ENCODE measurements around the gene CBLB. TPM values are rescaled to one million over a fixed set of nuclear protein-coding genes. Genes with fewer than 3 reads are reported as not detected.

CBLB gene
- polyA plus RNA-seq, 1 experiment, result 24.7 TPM

GRCh38 chr3:105850593-105850992, 18.2 kb downstream of the CBLB start:
- no peak overlapping the region for H3K27ac ChIP-seq (ENCODE audit: low read depth, low read length)
- no peaks in the 10 kb centered on the region for H3K27me3 ChIP-seq (ENCODE audit: control insufficient read depth, insufficient read depth, low read length)
- TF ChIP-seq CTCF (IDR thresholded peaks at IDR 0.05; ENCODE audit: low read depth, low read length), result no peak
- DNase-seq (ENCODE audit: low read depth, low spot score), result no peak
- H3K4me3 ChIP-seq (ENCODE audit: low read depth, low read length), result no peak overlapping the region
- CTCF ChIA-PET, result no interaction called here
- POLR2A ChIA-PET, result no interaction called here
- H3K9me3 ChIP-seq (ENCODE audit: control insufficient read depth, insufficient read depth, low read length), result no peaks in the 10 kb centered on the region

GRCh38 chr3:105848821-105849220, 20.0 kb downstream of the CBLB start:
- DNase-seq (ENCODE audit: low read depth, low spot score), result no peak
- no peaks in the 10 kb centered on the region for H3K27me3 ChIP-seq (ENCODE audit: control insufficient read depth, insufficient read depth, low read length)
- CTCF ChIA-PET, result no interaction called here
- POLR2A ChIA-PET, result no interaction called here
- TF ChIP-seq CTCF (IDR thresholded peaks at IDR 0.05; ENCODE audit: low read depth, low read length), result no peak
- no peaks in the 10 kb centered on the region for H3K9me3 ChIP-seq (ENCODE audit: control insufficient read depth, insufficient read depth, low read length)
- no peak overlapping the region for H3K27ac ChIP-seq (ENCODE audit: low read depth, low read length)
- H3K4me3 ChIP-seq (ENCODE audit: low read depth, low read length), result no peak overlapping the region

- no peak for DNase-seq (ENCODE audit: low read depth, low spot score)
- ChIA-PET CTCF (no interaction called here), POLR2A (no interaction called here)
- Histone ChIP-seq H3K27me3 (ENCODE audit: control insufficient read depth, insufficient read depth, low read length) (no peaks in the 10 kb centered on the region), H3K4me3 (ENCODE audit: low read depth, low read length) (no peak overlapping the region), H3K27ac (ENCODE audit: low read depth, low read length) (no peak overlapping the region), H3K9me3 (ENCODE audit: control insufficient read depth, insufficient read depth, low read length) (no peaks in the 10 kb centered on the region)
- TF ChIP-seq CTCF (IDR thresholded peaks at IDR 0.05; ENCODE audit: low read depth, low read length), result no peak
These were observed 20.9 kb downstream of the CBLB start for GRCh38 chr3:105847865-105848264.

- no peak for TF ChIP-seq CTCF (IDR thresholded peaks at IDR 0.05; ENCODE audit: low read depth, low read length)
- Histone ChIP-seq H3K27me3 (ENCODE audit: control insufficient read depth, insufficient read depth, low read length) (no peaks in the 10 kb centered on the region), H3K4me3 (ENCODE audit: low read depth, low read length) (no peak overlapping the region), H3K9me3 (ENCODE audit: control insufficient read depth, insufficient read depth, low read length) (no peaks in the 10 kb centered on the region), H3K27ac (ENCODE audit: low read depth, low read length) (no peak overlapping the region)
- CTCF ChIA-PET, result no interaction called here
- no peak for DNase-seq (ENCODE audit: low read depth, low spot score)
- POLR2A ChIA-PET, result no interaction called here
These were observed 21.4 kb downstream of the CBLB start for GRCh38 chr3:105847452-105847851.

GRCh38 chr3:105846809-105847208, 22.0 kb downstream of the CBLB start:
- no peak for TF ChIP-seq CTCF (IDR thresholded peaks at IDR 0.05; ENCODE audit: low read depth, low read length)
- H3K27me3 ChIP-seq (ENCODE audit: control insufficient read depth, insufficient read depth, low read length), result no peaks in the 10 kb centered on the region
- DNase-seq (ENCODE audit: low read depth, low spot score), result no peak
- H3K27ac ChIP-seq (ENCODE audit: low read depth, low read length), result no peak overlapping the region
- ChIA-PET POLR2A (no interaction called here), CTCF (interaction anchor here (0.6 kb wide), 1 partner anchor 8 kb away, joined by 3 read pairs; no protein-coding TSS in a partner anchor)
- no peaks in the 10 kb centered on the region for H3K9me3 ChIP-seq (ENCODE audit: control insufficient read depth, insufficient read depth, low read length)
- no peak overlapping the region for H3K4me3 ChIP-seq (ENCODE audit: low read depth, low read length)

All from AG04450 (cell line).